ENCODE data around the gene GAP43.

Gene GAP43

DNA sequence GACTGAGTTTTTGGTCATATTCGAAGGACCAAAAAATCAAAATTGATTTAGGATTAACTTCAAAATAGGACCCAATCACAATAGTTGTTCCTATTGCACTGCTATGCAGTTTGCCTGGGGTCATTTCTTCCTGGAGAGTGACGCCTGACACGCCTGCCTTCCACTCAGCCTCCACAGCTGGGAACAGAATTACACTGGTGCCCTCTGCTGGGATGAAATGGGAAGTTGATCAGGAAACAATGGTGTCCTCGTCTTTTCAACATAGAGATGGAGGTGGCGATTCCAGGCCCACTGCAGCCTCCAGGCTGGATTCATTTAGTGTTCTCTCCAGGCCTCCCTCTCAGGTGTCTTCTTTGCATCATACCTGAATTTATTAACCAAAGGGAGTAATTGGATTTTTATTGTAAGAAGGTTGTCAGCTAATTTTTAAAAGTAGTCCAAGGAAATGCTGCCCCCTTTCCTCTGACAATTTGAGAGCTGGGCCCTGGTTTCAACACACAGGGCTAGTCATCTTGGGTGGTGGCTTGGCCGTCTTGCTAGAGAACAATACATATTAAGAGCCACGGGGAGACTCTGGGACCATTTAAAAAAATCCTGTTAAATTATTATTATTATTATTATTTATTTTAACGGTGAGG, 69.7 kb downstream of the GAP43 start:
- H3K79me2 ChIP-seq (ENCODE audit: insufficient read depth, low read length): no peaks in the 10 kb centered on the region
- no peaks in the 10 kb centered on the region for H3K9me2 ChIP-seq (replicated peaks; ENCODE audit: low read depth, low read length)
- H2AFZ ChIP-seq (ENCODE audit: low read length): peak overlapping the region; percentile 80
- no peaks in the 10 kb centered on the region for H3K36me3 ChIP-seq (ENCODE audit: insufficient read depth, low read length)
- no peak overlapping the region for H3K4me3 ChIP-seq (ENCODE audit: low read length, poor library complexity, severe bottlenecking)
- no peaks in the 10 kb centered on the region for H3K27me3 ChIP-seq (ENCODE audit: insufficient read depth, low read length, poor library complexity, severe bottlenecking)
- H3K9me3 ChIP-seq (ENCODE audit: insufficient read depth, low read depth, low read length): no peaks in the 10 kb centered on the region
- H4K20me1 ChIP-seq (ENCODE audit: insufficient read depth, low read length, poor library complexity, severe bottlenecking): no peaks in the 10 kb centered on the region
- H3K4me1 ChIP-seq (ENCODE audit: insufficient read depth, low read length, poor library complexity, severe bottlenecking): no peaks in the 10 kb centered on the region
- TF ChIP-seq EZH2phosphoT487 (IDR thresholded peaks at IDR 0.05; ENCODE audit: borderline replicate concordance): no peak
- TF ChIP-seq, protein P1, sequence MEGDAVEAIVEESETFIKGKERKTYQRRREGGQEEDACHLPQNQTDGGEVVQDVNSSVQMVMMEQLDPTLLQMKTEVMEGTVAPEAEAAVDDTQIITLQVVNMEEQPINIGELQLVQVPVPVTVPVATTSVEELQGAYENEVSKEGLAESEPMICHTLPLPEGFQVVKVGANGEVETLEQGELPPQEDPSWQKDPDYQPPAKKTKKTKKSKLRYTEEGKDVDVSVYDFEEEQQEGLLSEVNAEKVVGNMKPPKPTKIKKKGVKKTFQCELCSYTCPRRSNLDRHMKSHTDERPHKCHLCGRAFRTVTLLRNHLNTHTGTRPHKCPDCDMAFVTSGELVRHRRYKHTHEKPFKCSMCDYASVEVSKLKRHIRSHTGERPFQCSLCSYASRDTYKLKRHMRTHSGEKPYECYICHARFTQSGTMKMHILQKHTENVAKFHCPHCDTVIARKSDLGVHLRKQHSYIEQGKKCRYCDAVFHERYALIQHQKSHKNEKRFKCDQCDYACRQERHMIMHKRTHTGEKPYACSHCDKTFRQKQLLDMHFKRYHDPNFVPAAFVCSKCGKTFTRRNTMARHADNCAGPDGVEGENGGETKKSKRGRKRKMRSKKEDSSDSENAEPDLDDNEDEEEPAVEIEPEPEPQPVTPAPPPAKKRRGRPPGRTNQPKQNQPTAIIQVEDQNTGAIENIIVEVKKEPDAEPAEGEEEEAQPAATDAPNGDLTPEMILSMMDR (conservative IDR thresholded peaks at IDR 0.05; ENCODE audit: low read length): peak; percentile 88
- no peak overlapping the region for H3K9ac ChIP-seq (ENCODE audit: low read depth, low read length, poor library complexity, severe bottlenecking)
- H3F3A ChIP-seq (ENCODE audit: low read depth): no peaks in the 10 kb centered on the region
- no peak overlapping the region for H3K4me2 ChIP-seq (ENCODE audit: low read depth, low read length, poor library complexity, severe bottlenecking)

DNA sequence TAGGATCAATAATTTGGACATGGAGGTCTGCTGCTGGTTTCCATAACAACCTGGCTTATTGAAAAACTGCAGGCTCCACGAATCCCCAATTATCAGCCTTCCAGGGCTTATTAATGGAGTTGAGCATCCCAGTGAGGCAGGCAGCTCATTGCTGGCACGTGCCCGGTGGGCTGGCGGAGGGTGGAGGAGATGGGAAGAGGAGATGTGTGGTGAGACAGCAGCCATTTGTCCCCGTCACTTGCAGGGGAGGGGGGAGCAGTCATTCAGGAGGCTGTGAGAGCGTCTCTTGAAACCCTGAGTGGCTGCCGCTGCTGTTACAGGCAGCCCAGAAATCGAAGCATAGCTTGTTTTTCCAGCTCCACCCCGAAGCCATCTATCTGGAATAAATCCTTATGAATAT, 70.6 kb downstream of the GAP43 start:
- Histone ChIP-seq H3K36me3 (ENCODE audit: insufficient read depth, low read length) (no peaks in the 10 kb centered on the region), H4K20me1 (ENCODE audit: insufficient read depth, low read length, poor library complexity, severe bottlenecking) (no peaks in the 10 kb centered on the region), H3K9ac (ENCODE audit: low read depth, low read length, poor library complexity, severe bottlenecking) (no peak overlapping the region), H3F3A (ENCODE audit: low read depth) (no peaks in the 10 kb centered on the region), H3K4me3 (ENCODE audit: low read length, poor library complexity, severe bottlenecking) (no peak overlapping the region), H3K4me1 (ENCODE audit: insufficient read depth, low read length, poor library complexity, severe bottlenecking) (no peaks in the 10 kb centered on the region), H3K79me2 (ENCODE audit: insufficient read depth, low read length) (no peaks in the 10 kb centered on the region), H3K27me3 (ENCODE audit: insufficient read depth, low read length, poor library complexity, severe bottlenecking) (no peaks in the 10 kb centered on the region), H3K9me2 (replicated peaks; ENCODE audit: low read depth, low read length) (no peaks in the 10 kb centered on the region), H2AFZ (ENCODE audit: low read length) (no peak overlapping the region), H3K9me3 (ENCODE audit: insufficient read depth, low read depth, low read length) (no peaks in the 10 kb centered on the region), H3K4me2 (ENCODE audit: low read depth, low read length, poor library complexity, severe bottlenecking) (no peak overlapping the region)
- TF ChIP-seq, protein P1 (conservative IDR thresholded peaks at IDR 0.05; ENCODE audit: low read length): no peak
- TF ChIP-seq EZH2phosphoT487 (IDR thresholded peaks at IDR 0.05; ENCODE audit: borderline replicate concordance): no peak

DNA sequence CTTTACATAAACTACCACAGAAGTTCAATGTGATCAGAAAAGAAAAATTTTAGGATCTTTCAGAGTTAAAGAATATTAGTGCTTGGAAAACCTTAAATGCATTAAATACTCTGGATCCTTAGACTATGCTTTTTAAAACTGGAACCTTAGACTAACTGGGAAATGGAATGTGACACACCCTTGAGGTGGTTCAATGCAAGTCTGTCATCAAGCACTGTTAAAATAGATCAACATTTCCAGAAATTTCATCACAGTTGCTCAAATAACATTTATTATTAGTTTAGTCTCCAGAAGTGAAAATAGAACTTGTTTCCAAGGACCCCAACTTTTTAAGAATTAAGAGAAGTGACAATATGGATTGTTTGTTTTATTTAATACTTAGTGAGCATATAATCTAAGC, 71.8 kb downstream of the GAP43 start:
- Histone ChIP-seq H3K9me2 (replicated peaks; ENCODE audit: low read depth, low read length) (no peaks in the 10 kb centered on the region), H3K9ac (ENCODE audit: low read depth, low read length, poor library complexity, severe bottlenecking) (no peak overlapping the region), H3K9me3 (ENCODE audit: insufficient read depth, low read depth, low read length) (no peaks in the 10 kb centered on the region), H3F3A (ENCODE audit: low read depth) (no peaks in the 10 kb centered on the region), H3K27me3 (ENCODE audit: insufficient read depth, low read length, poor library complexity, severe bottlenecking) (no peaks in the 10 kb centered on the region), H2AFZ (ENCODE audit: low read length) (no peak overlapping the region), H3K4me2 (ENCODE audit: low read depth, low read length, poor library complexity, severe bottlenecking) (no peak overlapping the region), H3K4me1 (ENCODE audit: insufficient read depth, low read length, poor library complexity, severe bottlenecking) (no peaks in the 10 kb centered on the region), H3K4me3 (ENCODE audit: low read length, poor library complexity, severe bottlenecking) (no peak overlapping the region), H4K20me1 (ENCODE audit: insufficient read depth, low read length, poor library complexity, severe bottlenecking) (no peaks in the 10 kb centered on the region), H3K79me2 (ENCODE audit: insufficient read depth, low read length) (no peaks in the 10 kb centered on the region), H3K36me3 (ENCODE audit: insufficient read depth, low read length) (no peaks in the 10 kb centered on the region)
- TF ChIP-seq, protein P1 (conservative IDR thresholded peaks at IDR 0.05; ENCODE audit: low read length): no peak
- no peak for TF ChIP-seq EZH2phosphoT487 (IDR thresholded peaks at IDR 0.05; ENCODE audit: borderline replicate concordance)

Data from Loucy (cell line).